SU-DHL-6 (cell line): ENCODE data around the gene SETD1B.
"Not testable (repeated sequence)": the region's sequence is repeated elsewhere in the genome, so short reads cannot be mapped to it uniquely, and the experiment has no call there.

Source experiments
- H2AFZ ChIP-seq: fragments of 200-600 bp; sonication (generic); 2 replicates; pipeline ENCODE4 v1.6.1; 2014; ENCODE audit warnings: low read depth, mild to moderate bottlenecking, moderate library complexity, mixed read lengths, antibody characterized with exemption, low read length; ENCODE audit not compliant: severe bottlenecking
- H3F3A ChIP-seq: fragments of 200-600 bp; shearing (Covaris generic); 2 replicates; pipeline ENCODE4 v1.6.0; 2016; ENCODE audit warnings: antibody characterized with exemption, mild to moderate bottlenecking; ENCODE audit not compliant: insufficient read depth
- H3K27ac ChIP-seq: fragments of 200-600 bp; sonication (generic); 2 replicates; pipeline ENCODE4 v1.5.1; 2016; ENCODE audit warnings: low read depth, mild to moderate bottlenecking, low read length, moderate library complexity, mixed read lengths
- H3K27me3 ChIP-seq: fragments of 200-600 bp; sonication (generic), shearing (Covaris generic); 2 replicates; pipeline ENCODE4 v1.6.0; 2014; ENCODE audit warnings: mild to moderate bottlenecking, low read length
- H3K36me3 ChIP-seq: fragments of 200-600 bp; sonication (generic); 2 replicates; pipeline ENCODE4 v1.6.1; 2014; ENCODE audit warnings: mild to moderate bottlenecking, low read length, mixed read lengths
- H3K4me2 ChIP-seq: fragments of 300-600, 200-600 bp; shearing (Covaris generic), sonication (generic); 2 replicates; pipeline ENCODE4 v1.6.0; 2014; ENCODE audit warnings: low read length, low read depth, mild to moderate bottlenecking; ENCODE audit not compliant: poor library complexity, severe bottlenecking
- H3K4me3 ChIP-seq: fragments of 200-600 bp; sonication (generic); 2 replicates; pipeline ENCODE4 v1.5.1; 2014; ENCODE audit warnings: antibody characterized with exemption, low read length, mild to moderate bottlenecking, mixed read lengths; ENCODE audit not compliant: insufficient read depth, poor library complexity, severe bottlenecking
- H3K79me2 ChIP-seq: fragments of 200-600 bp; sonication (generic); 2 replicates; pipeline ENCODE4 v1.6.1; 2014; ENCODE audit warnings: mild to moderate bottlenecking, low read length, moderate library complexity; ENCODE audit not compliant: insufficient read depth
- H3K9ac ChIP-seq: fragments of 200-600 bp; sonication (generic); 2 replicates; pipeline ENCODE4 v1.7.0; 2014; ENCODE audit warnings: mild to moderate bottlenecking, low read length
- H3K9me2 ChIP-seq: fragments of 200-600 bp; sonication (generic); replicated peaks from 2 replicates; pipeline ENCODE4 v1.6.1; 2014; ENCODE audit warnings: low read length; ENCODE audit not compliant: insufficient read depth
- H3K9me3 ChIP-seq: fragments of 200-600 bp; sonication (generic); 2 replicates; pipeline ENCODE4 v1.6.1; 2014; ENCODE audit warnings: low read length, mixed read lengths; ENCODE audit not compliant: insufficient read depth
- H4K20me1 ChIP-seq: fragments of 200-600 bp; sonication (generic); 2 replicates; pipeline ENCODE4 v1.6.1; 2014; ENCODE audit warnings: low read depth, mild to moderate bottlenecking, antibody characterized with exemption, low read length, moderate library complexity, mixed read lengths
- CTCF ChIP-seq: fragments of 200-600 bp; sonication (generic); IDR thresholded peaks from one replicate; pipeline ENCODE4 v1.5.1; 2017; ENCODE audit warnings: antibody characterized with exemption, mild to moderate bottlenecking, low read length, moderate library complexity; ENCODE audit not compliant: insufficient read depth, poor library complexity, severe bottlenecking
- EZH2phosphoT487 ChIP-seq: fragments of 200-600 bp; sonication (generic), shearing (Covaris generic); conservative IDR thresholded peaks from 2 replicates; pipeline ENCODE4 v1.6.1; 2018; ENCODE audit warnings: mild to moderate bottlenecking, antibody characterized with exemption, low read length, moderate library complexity, mixed read lengths

SETD1B gene

GRCh38 chr12:121874071-121874470 lies 70.3 kb downstream of the SETD1B start:
- no peak overlapping the region for H2AFZ ChIP-seq
- TF ChIP-seq CTCF (no peak), EZH2phosphoT487 (no peak)
- no peak overlapping the region for H3K27ac ChIP-seq
- no peaks in the 10 kb centered on the region for H3K79me2 ChIP-seq
- no peaks in the 10 kb centered on the region for H3F3A ChIP-seq
- no peak overlapping the region for H3K4me3 ChIP-seq
- H3K9ac ChIP-seq, result no peak overlapping the region
- no peaks in the 10 kb centered on the region for H3K36me3 ChIP-seq
- H3K4me2 ChIP-seq, result no peak overlapping the region
- H3K9me2 ChIP-seq, result no peaks in the 10 kb centered on the region
- H4K20me1 ChIP-seq, result no peaks in the 10 kb centered on the region
- H3K9me3 ChIP-seq, result no peaks in the 10 kb centered on the region
- H3K27me3 ChIP-seq, result no peaks in the 10 kb centered on the region

DNA sequence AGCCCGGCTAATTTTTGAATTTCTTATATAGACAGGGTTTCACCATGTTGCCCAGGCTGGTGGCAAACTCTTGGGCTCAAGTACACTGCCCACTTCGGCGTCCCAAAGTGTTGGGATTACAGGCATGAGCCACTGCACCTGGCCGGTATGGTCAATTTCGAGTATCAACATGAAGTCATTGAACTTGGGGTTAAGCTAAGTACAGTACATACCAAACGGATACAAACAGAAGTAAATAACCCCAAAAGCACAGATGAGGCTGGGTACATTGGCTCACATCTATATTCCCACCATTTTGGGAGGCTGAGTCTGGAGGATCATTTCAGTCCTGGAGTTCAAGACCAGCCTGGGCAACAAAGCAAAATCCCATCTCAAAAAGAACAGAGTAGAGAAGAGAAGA lies 71.8 kb downstream of the SETD1B start:
- Histone ChIP-seq H2AFZ (no peak overlapping the region), H3K27ac (no peak overlapping the region), H3K9ac (no peak overlapping the region), H4K20me1 (no peaks in the 10 kb centered on the region), H3K27me3 (no peaks in the 10 kb centered on the region), H3F3A (no peaks in the 10 kb centered on the region), H3K4me3 (no peak overlapping the region), H3K9me3 (no peaks in the 10 kb centered on the region), H3K4me2 (no peak overlapping the region), H3K79me2 (no peaks in the 10 kb centered on the region), H3K36me3 (no peaks in the 10 kb centered on the region), H3K9me2 (no peaks in the 10 kb centered on the region)
- no peak for TF ChIP-seq CTCF
- TF ChIP-seq EZH2phosphoT487, result no peak

DNA sequence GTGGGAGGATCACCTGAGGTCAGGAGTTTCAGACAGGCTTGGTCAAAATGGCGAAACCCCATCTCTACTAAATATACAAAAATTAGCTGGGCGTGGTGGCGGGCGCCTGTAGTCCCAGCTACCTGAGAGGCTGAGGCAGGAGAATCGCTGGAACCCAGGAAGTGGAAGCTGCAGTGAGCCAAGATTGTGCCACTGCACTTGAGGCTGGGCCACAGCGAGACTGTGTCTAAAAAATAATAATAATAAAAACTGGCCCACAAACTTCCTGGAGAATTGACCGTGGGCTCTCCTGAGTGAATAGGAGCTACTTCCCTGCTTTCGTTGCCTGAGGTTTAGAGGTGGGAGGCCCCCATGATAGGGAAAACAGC lies 72.3 kb downstream of the SETD1B start:
- not testable (repeated sequence) for H3K9ac ChIP-seq, H3K9me3 ChIP-seq, H3K79me2 ChIP-seq, H2AFZ ChIP-seq, H3K27ac ChIP-seq, H3K36me3 ChIP-seq, H3K4me3 ChIP-seq, H3K27me3 ChIP-seq, H3F3A ChIP-seq, H4K20me1 ChIP-seq, H3K9me2 ChIP-seq, H3K4me2 ChIP-seq
